ENCODE data around the gene RASAL3.

The RASAL3 gene

DNA sequence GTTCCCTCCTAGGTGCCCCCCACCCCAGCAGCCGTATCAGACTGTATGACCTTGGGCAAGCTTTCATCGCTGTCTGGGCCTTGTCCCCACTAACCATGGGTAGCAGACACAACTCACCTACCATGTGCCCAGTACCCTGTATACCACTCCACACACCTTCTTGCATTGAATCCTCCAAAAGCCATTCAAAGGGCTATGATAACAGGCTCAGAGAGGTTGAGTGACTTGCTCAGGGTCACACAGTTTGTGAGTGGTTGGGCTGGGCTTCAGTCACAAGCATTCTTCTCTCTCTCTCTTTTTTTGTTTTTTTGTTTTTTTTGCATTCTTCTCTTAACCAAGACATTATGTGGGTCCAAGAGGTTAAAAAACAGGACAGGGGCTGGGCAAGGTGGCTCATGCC lies 2.6 kb downstream of the RASAL3 start:
- Histone ChIP-seq H3K9ac (no peak overlapping the region), H3K36me3 (peaks cover 22% of the 10 kb centered on the region; the same call in 1 of the 2 replicates), H3K4me2 (peak overlapping the region; percentile 94), H3K4me3 (no peak overlapping the region), H3K9me3 (0 out of 2 replicates have a peak, but pooled peaks cover 5% of the 10 kb centered on the region), H4K20me1 (no peaks in the 10 kb centered on the region), H3K27ac (peak overlapping the region; percentile 98; the same call in 1 of the 2 replicates), H3K4me1 (peaks cover 68% of the 10 kb centered on the region), H3K27me3 (no peaks in the 10 kb centered on the region)
- TF ChIP-seq Cebpa-rat (IDR thresholded peaks at IDR 0.05) = no peak

DNA sequence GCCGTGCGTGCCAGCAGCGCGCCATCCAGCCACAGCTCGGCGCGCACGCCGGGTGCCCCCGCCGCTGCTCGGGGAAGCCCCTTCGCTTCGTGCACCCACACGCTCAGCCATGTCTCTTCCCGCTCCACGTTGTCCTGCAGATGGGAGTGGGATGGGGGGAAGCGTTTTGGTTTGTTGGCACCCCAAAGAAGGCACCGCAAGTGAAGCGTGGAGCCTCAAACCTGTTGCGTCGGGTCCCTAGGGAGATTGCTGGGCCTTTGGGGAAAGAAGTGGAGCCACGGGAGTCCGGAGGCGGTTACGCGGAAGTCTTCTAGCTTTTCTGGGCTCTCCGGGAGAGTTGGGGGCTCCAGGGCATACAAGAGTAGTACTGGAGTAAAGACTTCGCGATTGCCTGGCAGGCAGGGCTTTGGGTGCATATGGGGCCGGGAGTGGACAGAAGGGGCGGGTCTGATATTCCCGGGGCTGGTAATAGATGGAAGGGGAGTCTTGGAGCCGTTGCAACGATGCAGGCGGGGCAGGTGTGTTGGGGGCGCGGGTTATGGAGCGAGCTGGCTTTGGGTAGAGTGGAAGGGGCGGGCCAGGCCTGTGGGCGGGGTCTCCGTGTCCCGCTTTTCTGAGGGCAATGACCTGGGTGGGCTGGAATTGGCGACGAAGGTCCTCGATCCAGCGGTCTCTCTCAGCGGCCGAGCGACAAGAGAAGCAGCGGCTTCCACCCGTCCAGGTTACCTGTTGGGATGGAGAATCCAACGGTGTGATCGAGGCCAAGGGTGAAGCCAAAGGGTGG lies 6.5 kb downstream of the RASAL3 start:
- Histone ChIP-seq H3K27me3 (no peaks in the 10 kb centered on the region), H3K4me3 (no peak overlapping the region), H3K9me3 (0 out of 2 replicates have a peak, but pooled peaks cover 5% of the 10 kb centered on the region), H3K4me2 (peak overlapping the region; percentile 49), H3K9ac (no peak overlapping the region), H3K27ac (peak overlapping the region; percentile 34), H4K20me1 (no peaks in the 10 kb centered on the region), H3K4me1 (peaks cover 36% of the 10 kb centered on the region), H3K36me3 (peaks cover 58% of the 10 kb centered on the region; the same call in 1 of the 2 replicates)
- TF ChIP-seq Cebpa-rat (IDR thresholded peaks at IDR 0.05) = no peak

- Histone ChIP-seq H4K20me1 (no peaks in the 10 kb centered on the region), H3K27ac (peak overlapping the region; percentile 34; the same call in 1 of the 2 replicates), H3K9ac (no peak overlapping the region), H3K36me3 (peaks cover 63% of the 10 kb centered on the region; the same call in 1 of the 2 replicates), H3K9me3 (0 out of 2 replicates have a peak, but pooled peaks cover 5% of the 10 kb centered on the region), H3K4me1 (peaks cover 32% of the 10 kb centered on the region), H3K4me2 (peak overlapping the region; percentile 49), H3K4me3 (no peak overlapping the region), H3K27me3 (no peaks in the 10 kb centered on the region)
- TF ChIP-seq Cebpa-rat (IDR thresholded peaks at IDR 0.05) = no peak
These were observed 7.3 kb downstream of the RASAL3 start for GRCh38 chr19:15456871-15457700.

DNA sequence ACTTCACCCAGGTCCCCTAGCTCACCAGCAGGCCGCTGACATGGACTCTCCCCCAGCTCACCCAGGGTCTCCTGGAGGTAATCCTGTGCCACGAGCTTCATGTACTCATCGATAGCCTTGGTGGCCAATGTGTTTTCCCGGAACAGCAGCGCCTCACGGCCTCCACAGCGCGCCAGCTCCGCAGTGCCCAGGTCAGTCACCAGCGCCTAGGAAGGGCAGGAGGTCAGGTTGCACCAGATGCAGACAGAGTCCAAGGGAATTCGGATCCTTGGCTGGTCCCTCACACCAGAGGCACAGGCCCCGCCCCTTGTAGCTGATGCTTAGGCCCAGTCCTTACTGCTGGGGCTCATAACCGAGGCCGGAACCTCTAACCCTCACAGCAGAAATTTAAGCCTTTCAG lies 7.9 kb downstream of the RASAL3 start:
- Histone ChIP-seq H3K9ac (no peak overlapping the region), H3K4me3 (no peak overlapping the region), H3K36me3 (peaks cover 63% of the 10 kb centered on the region; the same call in 1 of the 2 replicates), H3K27me3 (no peaks in the 10 kb centered on the region), H3K9me3 (0 out of 2 replicates have a peak, but pooled peaks cover 5% of the 10 kb centered on the region), H3K4me2 (no peak overlapping the region), H3K27ac (no peak overlapping the region), H4K20me1 (no peaks in the 10 kb centered on the region), H3K4me1 (peaks cover 25% of the 10 kb centered on the region)
- no peak for TF ChIP-seq Cebpa-rat (IDR thresholded peaks at IDR 0.05)

- Histone ChIP-seq H3K4me3 (no peak overlapping the region), H3K27ac (no peak overlapping the region), H3K4me2 (no peak overlapping the region), H3K9ac (no peak overlapping the region), H3K36me3 (peaks cover 63% of the 10 kb centered on the region; the same call in 1 of the 2 replicates), H3K9me3 (0 out of 2 replicates have a peak, but pooled peaks cover 5% of the 10 kb centered on the region), H4K20me1 (no peaks in the 10 kb centered on the region), H3K4me1 (peaks cover 23% of the 10 kb centered on the region), H3K27me3 (no peaks in the 10 kb centered on the region)
- no peak for TF ChIP-seq Cebpa-rat (IDR thresholded peaks at IDR 0.05)
These were observed 8.3 kb downstream of the RASAL3 start for GRCh38 chr19:15455996-15456395.

- Histone ChIP-seq H3K4me1 (peaks cover 33% of the 10 kb centered on the region), H3K4me3 (no peak overlapping the region), H3K9ac (no peak overlapping the region), H3K9me3 (0 out of 2 replicates have a peak, but pooled peaks cover 5% of the 10 kb centered on the region), H3K36me3 (peaks cover 54% of the 10 kb centered on the region; the same call in 1 of the 2 replicates), H4K20me1 (no peaks in the 10 kb centered on the region), H3K4me2 (no peak overlapping the region), H3K27ac (no peak overlapping the region; the same call in 1 of the 2 replicates), H3K27me3 (no peaks in the 10 kb centered on the region)
- no peak for TF ChIP-seq Cebpa-rat (IDR thresholded peaks at IDR 0.05)
These were observed 10.2 kb downstream of the RASAL3 start for GRCh38 chr19:15453906-15454860.

DNA sequence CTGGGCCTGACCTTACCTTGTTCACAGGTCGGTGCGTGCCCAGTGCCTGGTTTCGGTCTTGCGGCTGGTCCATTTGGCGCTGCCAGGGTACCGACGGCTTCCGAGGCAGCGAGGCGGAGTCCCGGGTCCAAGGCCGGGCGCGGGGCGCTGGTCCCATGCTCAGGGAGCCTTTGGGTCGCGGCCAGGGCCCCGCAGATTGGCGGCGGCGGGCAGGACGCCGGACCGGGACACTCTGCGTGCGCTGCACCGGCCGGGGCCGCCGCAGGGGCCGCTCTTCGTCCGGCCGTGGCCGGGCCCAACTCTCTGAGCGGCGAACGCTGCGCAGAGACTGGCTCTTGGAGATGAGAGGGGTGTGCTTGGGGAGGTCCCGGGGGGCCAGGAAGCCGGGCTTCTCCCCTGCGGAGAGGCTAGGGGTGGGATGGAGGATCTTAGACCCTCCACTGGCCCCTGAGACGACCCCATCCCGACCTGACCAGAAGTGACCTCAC lies 11.2 kb downstream of the RASAL3 start:
- H3K4me2 ChIP-seq = no peak overlapping the region
- no peaks in the 10 kb centered on the region for H4K20me1 ChIP-seq
- H3K27me3 ChIP-seq = no peaks in the 10 kb centered on the region
- H3K9ac ChIP-seq = no peak overlapping the region
- peaks cover 40% of the 10 kb centered on the region for H3K4me1 ChIP-seq
- H3K4me3 ChIP-seq = no peak overlapping the region
- 0 out of 2 replicates have a peak, but pooled peaks cover 5% of the 10 kb centered on the region for H3K9me3 ChIP-seq
- H3K36me3 ChIP-seq = peaks cover 52% of the 10 kb centered on the region; the same call in 1 of the 2 replicates
- 0 out of 2 replicates have a peak overlapping the region, but pooled peaks have one; percentile 2 for H3K27ac ChIP-seq
- no peak for TF ChIP-seq Cebpa-rat (IDR thresholded peaks at IDR 0.05)

DNA sequence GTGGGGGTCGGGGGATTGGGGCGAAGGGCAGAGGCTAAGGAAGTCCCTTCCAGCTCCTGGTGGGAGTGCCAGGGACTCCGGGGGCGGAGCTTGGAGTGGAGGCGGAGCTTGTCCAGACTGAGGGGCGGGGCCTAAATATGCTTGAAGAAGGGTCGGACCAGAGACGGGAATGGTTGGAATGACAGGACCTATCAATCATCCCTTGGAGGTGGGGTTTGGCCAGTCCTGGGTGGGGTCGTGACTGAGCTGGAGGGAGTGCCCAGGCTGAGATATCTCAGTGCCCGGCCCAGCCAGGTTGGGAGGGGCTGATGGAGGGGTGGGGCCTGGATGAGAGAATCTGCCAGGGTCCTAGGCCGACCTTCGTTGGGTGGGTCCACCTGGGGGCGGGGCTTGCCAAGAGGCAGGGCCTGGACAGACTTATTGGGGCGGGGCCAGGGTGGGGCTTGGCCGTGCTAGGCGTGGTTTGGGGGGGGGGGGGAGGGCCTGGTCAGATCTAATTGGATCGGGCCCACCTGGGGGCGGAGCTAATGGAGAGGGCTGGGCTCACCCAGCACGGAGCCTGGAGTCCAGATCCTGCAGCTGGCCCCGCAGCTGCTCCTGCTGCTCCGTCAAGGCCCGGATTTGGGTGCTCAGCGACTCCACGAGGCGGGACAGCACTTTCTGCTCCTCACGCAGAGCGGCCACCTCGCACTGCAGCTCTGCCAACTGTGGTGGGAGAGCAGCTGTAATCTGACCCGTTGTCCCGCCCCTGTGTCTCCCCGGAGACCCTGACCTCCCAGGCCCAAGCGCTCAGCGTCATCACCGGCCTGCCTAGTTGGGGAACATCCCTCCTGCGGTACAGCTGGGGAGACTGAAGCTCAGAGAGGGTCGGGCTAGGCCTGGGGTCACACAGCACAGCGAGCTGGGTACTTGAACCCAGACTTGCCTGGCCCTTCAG lies 12.0 kb downstream of the RASAL3 start:
- Histone ChIP-seq H3K27me3 (no peaks in the 10 kb centered on the region), H3K36me3 (peaks cover 44% of the 10 kb centered on the region; the same call in 1 of the 2 replicates), H3K9me3 (0 out of 2 replicates have a peak, but pooled peaks cover under 1% of the 10 kb centered on the region), H3K4me2 (no peak overlapping the region), H3K4me1 (peaks cover 40% of the 10 kb centered on the region), H3K9ac (no peak overlapping the region), H4K20me1 (no peaks in the 10 kb centered on the region), H3K4me3 (no peak overlapping the region), H3K27ac (0 out of 2 replicates have a peak overlapping the region, but pooled peaks have one; percentile 2)
- TF ChIP-seq Cebpa-rat (IDR thresholded peaks at IDR 0.05) = no peak

Data from BLaER1 (cell line).